Right hindlimb (tissue), 1 donor: ENCODE data around the gene SPOCD1.

ENCODE experiments used
- DNase-seq: peaks from one replicate; pipeline ENCODE4 v3.0.0-alpha.2; 2018

SPOCD1 gene

GRCh38 chr1:31786366-31787060, 29.3 kb downstream of the SPOCD1 start:
- DNase-seq = peak; percentile 18

DNA sequence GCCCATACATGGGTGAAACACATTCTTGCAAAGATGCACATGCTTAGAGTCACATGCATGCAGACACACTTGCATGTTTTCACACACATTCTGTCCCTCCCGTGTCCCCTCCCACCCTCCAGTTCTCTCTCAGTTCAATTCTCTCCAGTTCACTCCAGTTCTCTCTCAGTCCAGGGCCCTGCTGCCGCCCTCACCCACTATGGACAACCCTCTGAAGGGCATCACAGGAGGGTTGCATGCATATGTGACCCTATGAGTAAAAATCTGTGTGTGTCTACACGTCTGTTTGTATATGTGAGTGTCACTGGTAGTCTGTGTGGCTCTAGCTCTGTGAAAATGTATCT, 29.9 kb downstream of the SPOCD1 start:
- DNase-seq = peak; percentile 4

GRCh38 chr1:31785020-31785946, 30.5 kb downstream of the SPOCD1 start:
- peak; percentile 15 for DNase-seq

GRCh38 chr1:31784356-31785019, 31.3 kb downstream of the SPOCD1 start:
- DNase-seq = peak; percentile 6

- DNase-seq = peak; percentile 16
These were observed 32.0 kb downstream of the SPOCD1 start for GRCh38 chr1:31783846-31784245.

DNA sequence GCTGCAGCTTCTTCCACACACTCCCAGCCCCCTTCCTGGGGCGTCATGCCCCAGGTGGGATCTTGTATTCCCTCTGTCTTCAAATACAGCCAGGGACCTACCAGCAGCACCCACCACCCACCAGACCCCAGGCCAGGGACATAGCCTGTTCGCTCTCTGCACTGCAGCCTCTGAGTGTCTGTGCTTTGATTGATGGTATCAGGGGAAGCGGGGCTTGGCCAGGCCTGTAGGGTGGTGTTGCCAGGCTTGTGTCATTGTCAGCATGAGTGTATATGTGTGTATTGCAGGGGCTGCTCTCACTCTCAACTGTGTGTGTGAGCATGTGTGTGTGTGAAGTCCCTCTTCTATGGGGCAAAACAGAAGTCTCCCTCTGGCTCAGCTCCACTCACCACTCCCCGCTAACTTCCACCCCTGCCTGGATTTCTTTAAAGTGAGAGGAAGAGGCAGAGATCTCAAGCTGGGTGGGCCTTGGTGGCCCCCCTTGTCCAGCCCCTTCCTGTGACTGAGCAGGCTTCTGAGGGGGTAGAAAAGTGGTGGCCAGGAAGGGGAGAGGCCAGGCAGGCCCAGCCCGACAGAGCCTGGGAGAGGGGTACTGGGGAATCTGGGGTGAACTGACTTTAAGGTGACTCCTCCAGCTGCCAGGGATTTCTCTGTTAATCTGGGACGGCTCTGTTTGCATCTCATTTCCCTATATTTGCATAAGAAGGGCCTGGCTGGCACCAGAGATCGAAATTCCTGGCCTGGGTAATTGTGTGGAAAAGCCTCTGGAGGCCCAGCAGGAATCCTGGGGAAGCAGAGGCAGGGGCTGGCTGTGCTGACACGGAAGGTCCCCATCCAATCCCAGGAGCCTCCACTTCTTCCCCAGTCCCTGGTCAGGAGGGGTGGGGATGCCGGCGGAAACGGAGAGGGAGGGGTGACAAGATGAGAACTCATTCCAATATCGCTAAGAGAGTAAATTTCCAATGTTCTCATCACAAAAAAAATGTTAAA, 33.1 kb downstream of the SPOCD1 start:
- peak; percentile 50 for DNase-seq

- DNase-seq = peak; percentile 72
These were observed 34.0 kb downstream of the SPOCD1 start for GRCh38 chr1:31781756-31782371.

GRCh38 chr1:31781138-31781755, 34.6 kb downstream of the SPOCD1 start:
- DNase-seq = peak; percentile 75

DNA sequence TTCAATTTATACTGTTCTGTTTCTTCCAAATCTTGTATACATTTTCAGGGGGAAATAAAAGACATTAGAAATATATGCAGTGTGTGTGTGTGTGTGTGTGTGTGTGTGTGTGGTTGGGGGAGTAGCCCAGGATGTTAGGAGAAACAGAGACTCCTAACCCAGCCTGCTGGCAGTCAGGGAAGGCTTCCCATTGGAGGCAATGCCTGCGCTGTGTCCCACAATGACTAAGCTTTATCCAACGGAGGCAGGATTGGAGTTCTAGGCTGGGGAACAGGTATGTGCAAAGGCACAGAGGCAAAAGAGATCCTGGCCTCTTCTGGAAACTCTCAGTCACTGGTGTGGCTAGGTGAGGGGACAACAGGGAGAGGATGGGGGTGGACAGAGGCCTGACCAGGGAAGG, 35.2 kb downstream of the SPOCD1 start:
- DNase-seq = no peak

DNA sequence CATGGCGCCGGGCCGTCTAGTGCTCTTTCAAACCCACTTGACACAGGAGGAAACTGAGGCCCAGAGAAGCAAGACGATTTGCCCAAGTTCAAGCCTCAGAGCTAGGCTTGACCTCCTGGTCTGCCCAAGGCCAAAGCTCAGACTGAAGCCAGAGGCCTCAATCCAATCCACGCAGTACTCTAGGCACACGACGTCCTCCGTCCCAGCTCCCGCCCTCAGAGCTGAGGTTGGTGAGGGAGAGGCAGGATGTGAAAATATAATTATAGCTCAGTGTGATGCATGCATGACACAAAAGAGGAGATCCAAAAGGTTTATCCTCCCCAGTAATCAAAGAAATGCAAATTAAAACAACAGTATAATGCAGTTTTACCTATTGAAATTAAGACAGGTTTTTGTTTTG, 36.1 kb downstream of the SPOCD1 start:
- DNase-seq = no peak

- DNase-seq = no peak
These were observed 36.9 kb downstream of the SPOCD1 start for GRCh38 chr1:31778763-31779488.

DNA sequence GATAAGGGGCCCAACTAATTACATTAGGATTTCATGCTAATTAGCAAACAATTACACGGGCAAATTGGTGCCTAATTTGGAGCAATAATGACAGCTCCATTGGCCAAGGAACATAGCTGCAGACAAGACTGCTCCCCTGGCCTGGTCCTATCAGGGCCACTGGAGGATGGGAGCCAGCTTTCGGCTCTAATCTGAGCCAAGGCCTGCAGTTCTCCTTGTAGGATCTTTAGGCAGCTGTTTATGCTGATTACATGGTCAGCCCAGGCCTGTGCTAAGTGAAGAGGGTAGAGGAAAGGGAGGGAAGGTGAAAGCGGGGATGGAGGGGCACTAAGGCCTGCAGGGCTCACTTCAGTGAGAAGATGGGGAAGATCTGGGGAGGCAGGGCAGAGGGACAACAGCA, 39.3 kb downstream of the SPOCD1 start:
- DNase-seq = no peak

DNA sequence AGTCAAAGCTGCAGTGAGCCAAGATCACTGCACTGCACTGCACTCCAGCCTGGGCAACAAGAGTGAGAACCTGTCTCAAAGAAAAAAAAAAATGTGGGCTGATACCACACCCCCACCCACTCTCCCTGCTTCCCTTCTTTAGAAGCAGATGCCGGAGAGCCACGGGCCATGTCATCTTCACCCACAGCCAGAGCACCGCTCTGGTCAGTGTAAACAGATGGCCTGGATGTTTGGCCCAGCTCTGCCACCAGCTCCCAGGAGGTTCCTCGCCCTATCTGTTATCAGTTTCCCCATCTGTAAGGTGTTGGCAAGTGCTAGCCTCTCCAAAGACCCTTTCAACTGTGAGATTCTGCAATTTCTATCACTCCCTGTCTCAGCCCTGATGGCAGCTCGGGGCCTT, 39.8 kb downstream of the SPOCD1 start:
- no peak for DNase-seq

DNA sequence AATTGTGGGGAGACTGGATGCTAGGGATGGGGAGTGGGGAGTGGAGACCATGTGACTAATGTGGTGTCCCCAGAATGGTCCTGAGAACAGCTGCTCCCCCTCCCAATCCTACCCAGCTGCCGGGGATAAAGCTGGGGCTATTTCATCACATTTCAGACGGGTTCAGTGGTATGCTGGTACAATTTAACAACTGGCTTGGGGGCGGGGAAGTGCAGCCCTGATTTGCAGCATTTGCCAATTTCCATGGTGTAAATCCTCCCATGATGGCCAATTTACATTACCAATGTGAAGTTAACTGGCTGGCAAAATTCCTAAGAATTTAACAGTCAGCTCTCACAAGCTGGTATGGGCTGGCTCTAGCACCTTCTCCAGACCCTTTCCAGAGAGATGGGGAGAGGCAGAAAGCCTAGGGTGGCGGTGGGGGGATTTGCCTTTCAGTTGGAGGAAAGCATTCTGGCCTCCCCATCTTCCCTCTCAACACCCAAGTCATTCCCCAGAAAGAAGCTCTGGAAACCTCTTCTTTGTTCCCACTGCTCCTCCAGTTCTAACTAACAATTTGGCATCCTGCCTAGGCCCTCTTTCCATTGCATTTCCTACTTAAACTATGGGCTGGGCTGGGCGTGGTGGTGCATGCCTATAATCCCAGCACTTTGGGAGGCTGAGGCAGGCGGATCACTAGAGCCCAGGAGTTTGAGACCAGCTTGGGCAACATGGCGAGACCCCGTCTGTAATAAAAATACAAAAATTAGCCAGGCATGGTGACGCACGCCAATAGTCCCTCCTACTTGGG, 40.4 kb downstream of the SPOCD1 start:
- peak; percentile 58 for DNase-seq

GRCh38 chr1:31774495-31774894, 41.3 kb downstream of the SPOCD1 start:
- DNase-seq = no peak

GRCh38 chr1:31773861-31774260, 42.0 kb downstream of the SPOCD1 start:
- DNase-seq = no peak

- DNase-seq = no peak
These were observed 43.1 kb downstream of the SPOCD1 start for GRCh38 chr1:31772669-31773248.

DNA sequence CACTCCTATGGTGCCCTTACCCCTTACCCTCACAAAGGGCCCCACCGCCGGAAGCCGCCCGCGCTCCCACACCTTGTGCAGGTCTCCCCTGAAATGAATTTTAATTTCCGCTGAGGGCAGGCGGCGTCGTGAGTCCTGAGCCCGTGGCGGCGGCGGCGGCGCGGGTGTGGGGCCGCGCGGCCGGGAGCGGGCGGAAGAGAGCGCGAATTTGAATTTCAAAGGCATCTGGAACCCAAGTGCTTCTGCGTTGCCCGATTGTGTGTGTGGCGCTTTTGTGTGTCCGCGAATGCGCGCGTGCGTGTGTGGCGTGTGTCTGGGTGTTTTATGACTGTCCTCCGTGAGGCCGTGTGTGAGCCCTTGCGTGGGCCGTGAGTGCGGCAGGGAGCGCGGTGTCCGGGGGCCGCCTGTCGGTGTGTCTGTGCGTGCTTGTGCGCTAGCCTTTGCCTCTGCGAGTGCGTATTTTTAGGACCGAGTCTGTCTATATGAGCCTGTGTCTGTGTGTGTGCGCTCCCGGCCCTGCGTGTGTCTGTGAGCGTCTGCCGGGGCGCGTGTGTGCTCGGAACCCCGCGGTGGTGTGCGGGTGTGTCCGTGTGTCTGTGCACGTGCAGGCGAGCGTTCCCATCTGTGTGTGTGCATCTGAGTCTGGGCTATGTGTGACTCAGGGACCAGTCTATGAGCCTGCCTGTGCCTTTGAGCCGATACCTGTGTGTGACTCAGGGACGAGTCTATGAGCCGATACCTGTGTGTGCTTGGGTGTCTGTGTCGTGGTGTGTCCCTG, 43.7 kb downstream of the SPOCD1 start:
- no peak for DNase-seq
